Tibial artery (tissue), 4 donors: ENCODE data around the gene LTBP3.

Experiments used
- DNase-seq, 2 donors: peaks; one replicate each; pipeline ENCODE4 v3.0.0-alpha.2; 2019
- H3K27ac ChIP-seq, 2 donors: fragments of 200-600 bp; sonication (generic) in 1 of 2; 1 replicate in 1 of 2; 2 replicates in 1 of 2; pipeline ENCODE4 v1.5.1; 2018 to 2019; ENCODE audit warnings: mild to moderate bottlenecking in 1 of 2
- H3K27me3 ChIP-seq, 2 donors: fragments of 200-600 bp; sonication (generic) in 1 of 2; one replicate each; pipeline versions ENCODE4 v1.5.1 to v1.6.0; 2016 to 2019
- H3K36me3 ChIP-seq, 3 donors: fragments of 200-600 bp; sonication (generic) in 2 of 3; one replicate each; pipeline ENCODE4 v1.5.1; 2016 to 2019; ENCODE audit warnings: mild to moderate bottlenecking in 2 of 3
- H3K4me1 ChIP-seq, 4 donors: fragments of 200-600 bp; sonication (generic) in 2 of 4; 1 replicate in 3 of 4; 2 replicates in 1 of 4; pipeline ENCODE4 v1.5.1; 2016 to 2019
- H3K4me3 ChIP-seq, 2 donors: fragments of 200-600 bp; sonication (generic) in 1 of 2; 1 replicate in 1 of 2; 2 replicates in 1 of 2; pipeline ENCODE4 v1.5.1; 2018 to 2019; ENCODE audit warnings: mild to moderate bottlenecking in 2 of 2
- H3K9me3 ChIP-seq, 3 donors: fragments of 200-600 bp; sonication (generic) in 1 of 3; one replicate each; pipeline ENCODE4 v1.5.1; 2016 to 2019
- intact Hi-C: fragments of 100-400 bp; cut with DNase I; formaldehyde crosslinking; loops from one replicate; pipeline ENCODE4 v1.15.0; 2023; ENCODE audit warnings: low total_unique reads
- TF ChIP-seq, protein P1 (sequence below), 2 experiments: fragments of 200-600 bp in 1 of 2; fragments of 450-650 bp in 1 of 2; IDR thresholded peaks; one replicate each; pipeline ENCODE4 v1.5.1; 2017 to 2019; ENCODE audit warnings: antibody characterized with exemption in 2 of 2, mild to moderate bottlenecking in 1 of 2, moderate library complexity in 1 of 2

Gene LTBP3

DNA sequence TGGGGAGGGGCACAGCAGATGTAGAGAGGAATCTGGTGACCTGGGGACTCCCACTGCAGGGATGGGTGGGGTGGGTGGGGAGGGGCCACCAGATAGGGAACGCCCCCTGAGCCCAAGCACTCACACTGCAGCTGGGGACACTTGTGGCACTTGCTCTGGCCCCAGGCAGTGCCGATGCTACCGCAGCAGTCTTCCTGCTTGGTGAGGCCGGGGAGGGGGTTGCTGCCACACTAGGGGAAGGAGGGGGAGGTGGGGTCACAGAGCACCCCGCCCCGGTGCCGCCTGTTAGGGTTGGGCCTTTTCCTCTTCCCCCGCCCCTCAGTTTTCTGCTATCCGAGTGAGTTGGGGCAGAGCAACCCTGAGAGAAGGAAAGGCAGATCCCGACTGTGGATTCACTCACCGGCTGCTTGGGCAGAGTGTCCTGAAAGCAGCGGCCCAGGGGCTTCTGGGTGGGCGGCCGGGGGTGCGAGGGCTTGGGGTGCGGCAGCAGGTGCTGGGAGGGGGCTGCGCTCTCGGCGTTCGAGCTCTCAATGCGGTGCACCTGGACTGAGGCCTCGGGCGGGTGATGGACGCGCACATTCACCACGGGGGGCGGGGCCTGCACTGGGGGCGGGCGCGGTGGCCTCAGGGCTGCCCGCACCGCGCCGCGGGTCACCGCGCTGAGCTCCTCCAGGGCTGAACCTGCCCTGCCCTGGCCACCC lies 4.7 kb downstream of the LTBP3 start:
- no peak for DNase-seq
- TF ChIP-seq, protein P1, sequence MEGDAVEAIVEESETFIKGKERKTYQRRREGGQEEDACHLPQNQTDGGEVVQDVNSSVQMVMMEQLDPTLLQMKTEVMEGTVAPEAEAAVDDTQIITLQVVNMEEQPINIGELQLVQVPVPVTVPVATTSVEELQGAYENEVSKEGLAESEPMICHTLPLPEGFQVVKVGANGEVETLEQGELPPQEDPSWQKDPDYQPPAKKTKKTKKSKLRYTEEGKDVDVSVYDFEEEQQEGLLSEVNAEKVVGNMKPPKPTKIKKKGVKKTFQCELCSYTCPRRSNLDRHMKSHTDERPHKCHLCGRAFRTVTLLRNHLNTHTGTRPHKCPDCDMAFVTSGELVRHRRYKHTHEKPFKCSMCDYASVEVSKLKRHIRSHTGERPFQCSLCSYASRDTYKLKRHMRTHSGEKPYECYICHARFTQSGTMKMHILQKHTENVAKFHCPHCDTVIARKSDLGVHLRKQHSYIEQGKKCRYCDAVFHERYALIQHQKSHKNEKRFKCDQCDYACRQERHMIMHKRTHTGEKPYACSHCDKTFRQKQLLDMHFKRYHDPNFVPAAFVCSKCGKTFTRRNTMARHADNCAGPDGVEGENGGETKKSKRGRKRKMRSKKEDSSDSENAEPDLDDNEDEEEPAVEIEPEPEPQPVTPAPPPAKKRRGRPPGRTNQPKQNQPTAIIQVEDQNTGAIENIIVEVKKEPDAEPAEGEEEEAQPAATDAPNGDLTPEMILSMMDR (IDR thresholded peaks at IDR 0.05), result no peak
- Histone ChIP-seq H3K4me3 (no peak overlapping the region), H3K27me3 (no peaks in the 10 kb centered on the region), H3K36me3 (peaks cover 0 to 53% (median 33%) of the 10 kb centered on the region in 3 donors), H3K9me3 (no peaks in the 10 kb centered on the region), H3K4me1 (peaks cover 0 to 42% (median 38%) of the 10 kb centered on the region in 4 donors), H3K27ac (peak overlapping the region; percentile 96 to 98)
- intact Hi-C loops, result no loop called here

GRCh38 chr11:65552388-65552951 lies 5.7 kb downstream of the LTBP3 start:
- Histone ChIP-seq H3K27me3 (no peaks in the 10 kb centered on the region), H3K36me3 (peaks cover 0 to 63% (median 38%) of the 10 kb centered on the region in 3 donors)
- intact Hi-C loops, result no loop called here

GRCh38 chr11:65551572-65552387 lies 6.4 kb downstream of the LTBP3 start:
- Histone ChIP-seq H3K27ac (no peak overlapping the region), H3K36me3 (peaks cover 0 to 69% (median 44%) of the 10 kb centered on the region in 3 donors)

More at GRCh38 chr11:65552388-65552951, 5.7 kb downstream of the LTBP3 start:
- TF ChIP-seq, protein P1 (IDR thresholded peaks at IDR 0.05), result no peak
- Histone ChIP-seq H3K27ac (no peak overlapping the region), H3K4me1 (peaks cover 0 to 42% (median 37%) of the 10 kb centered on the region in 4 donors), H3K9me3 (no peaks in the 10 kb centered on the region), H3K4me3 (no peak overlapping the region)
- no peak for DNase-seq

DNA sequence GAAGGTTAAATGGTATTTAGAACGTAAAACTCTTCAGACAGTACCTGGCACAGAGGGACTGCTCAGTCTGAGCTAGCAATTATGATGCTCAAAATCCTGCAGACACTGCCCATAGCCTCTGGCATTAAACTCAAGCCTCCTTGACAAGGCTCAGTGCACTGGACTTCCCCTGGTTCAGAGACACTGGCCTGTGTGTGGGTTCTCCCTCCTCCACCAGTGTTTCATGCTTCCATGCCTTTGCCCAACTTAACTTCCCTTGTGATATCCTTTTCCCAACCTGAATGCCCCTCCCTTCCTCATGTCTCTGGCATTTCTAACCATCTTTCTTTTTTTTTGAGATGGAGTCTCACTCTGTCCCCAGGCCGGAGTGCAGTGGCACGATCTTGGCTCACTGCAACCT lies 9.1 kb downstream of the LTBP3 start:
- Histone ChIP-seq H3K4me1 (peaks cover 0 to 14% (median 9%) of the 10 kb centered on the region in 4 donors), H3K27ac (no peak overlapping the region), H3K4me3 (no peak overlapping the region), H3K27me3 (no peaks in the 10 kb centered on the region), H3K9me3 (no peaks in the 10 kb centered on the region), H3K36me3 (peaks cover 0 to 95% (median 54%) of the 10 kb centered on the region in 3 donors)
- intact Hi-C loops, result no loop called here
- DNase-seq, result no peak
- TF ChIP-seq, protein P1 (IDR thresholded peaks at IDR 0.05), result no peak

More at GRCh38 chr11:65551572-65552387, 6.4 kb downstream of the LTBP3 start:
- H3K4me1 ChIP-seq, result peaks cover 0 to 36% (median 33%) of the 10 kb centered on the region in 4 donors
- H3K9me3 ChIP-seq, result no peaks in the 10 kb centered on the region
- intact Hi-C loops, result no loop called here
- H3K27me3 ChIP-seq, result no peaks in the 10 kb centered on the region
- DNase-seq, result no peak
- TF ChIP-seq, protein P1 (IDR thresholded peaks at IDR 0.05), result peak; percentile 23 to 41
- H3K4me3 ChIP-seq, result no peak overlapping the region

DNA sequence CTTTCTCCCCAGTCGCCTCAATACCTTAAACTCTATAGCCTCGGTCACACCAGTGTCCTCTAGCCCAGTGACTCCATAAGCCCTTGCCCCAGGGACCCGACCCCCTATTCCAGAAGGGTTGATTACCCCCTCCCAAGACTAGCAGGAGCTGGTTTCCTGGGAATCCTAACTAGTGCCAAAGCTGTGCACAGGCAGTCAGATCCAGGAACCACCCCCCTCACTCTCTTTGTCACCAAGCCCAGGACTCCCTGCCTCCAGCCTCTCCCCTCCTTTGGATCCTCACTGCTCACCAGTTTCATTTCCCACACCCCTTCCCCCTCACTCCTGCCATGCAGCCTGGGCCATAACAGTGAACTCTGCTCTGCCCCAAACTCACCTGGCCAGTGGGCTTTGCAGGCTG lies 9.8 kb downstream of the LTBP3 start:
- Histone ChIP-seq H3K4me3 (no peak overlapping the region), H3K27me3 (no peaks in the 10 kb centered on the region), H3K9me3 (no peaks in the 10 kb centered on the region), H3K36me3 (peaks cover 0 to 95% (median 53%) of the 10 kb centered on the region in 3 donors), H3K27ac (no peak overlapping the region), H3K4me1 (peaks cover 0 to 7% (median 4%) of the 10 kb centered on the region in 4 donors)
- DNase-seq, result no peak
- TF ChIP-seq, protein P1 (IDR thresholded peaks at IDR 0.05), result no peak
- intact Hi-C loops, result no loop called here
